RCC 7860 (cell line): ENCODE data around the gene NUP160.
A peak's percentile ranks its signal among the peaks of the same experiment; 100 is the strongest.
"Not testable (repeated sequence)": the region's sequence is repeated elsewhere in the genome, so short reads cannot be mapped to it uniquely, and the experiment has no call there.

Source experiments
- DNase-seq: peaks from one replicate; pipeline ENCODE4 v3.0.0-alpha.2; 2015; ENCODE audit warnings: low spot score
- FAIRE-seq: peaks from 2 replicates; lab custom pipeline; 2012; peaks lifted over from hg19 to GRCh38; lab: Jason Lieb, UNC

The NUP160 gene

GRCh38 chr11:47863189-47863897 lies 15.2 kb upstream of the NUP160 start:
- no peak for FAIRE-seq
- no peak for DNase-seq

GRCh38 chr11:47861728-47862127 lies 13.6 kb upstream of the NUP160 start:
- FAIRE-seq (peak; percentile 7), DNase-seq (peak; percentile 49)

- FAIRE-seq (no peak), DNase-seq (no peak)
Measured at GRCh38 chr11:47860536-47860935, 12.4 kb upstream of the NUP160 start.

- FAIRE-seq: no peak
- peak; percentile 5 for DNase-seq
Measured at GRCh38 chr11:47857892-47858543, 9.9 kb upstream of the NUP160 start.

- DNase-seq: no peak
- FAIRE-seq: no peak
Measured at GRCh38 chr11:47857485-47857884, 9.3 kb upstream of the NUP160 start.

- DNase-seq (no peak), FAIRE-seq (no peak)
Measured at GRCh38 chr11:47856186-47856585, 8.0 kb upstream of the NUP160 start.

- DNase-seq (no peak), FAIRE-seq (no peak)
Measured at GRCh38 chr11:47854667-47855066, 6.5 kb upstream of the NUP160 start.

GRCh38 chr11:47852053-47852452 lies 3.9 kb upstream of the NUP160 start:
- DNase-seq: no peak
- FAIRE-seq: no peak

GRCh38 chr11:47850337-47850736 lies 2.2 kb upstream of the NUP160 start:
- FAIRE-seq: no peak

GRCh38 chr11:47848700-47849155 lies 578 bp upstream of the NUP160 start:
- DNase-seq (no peak), FAIRE-seq (no peak)

More at GRCh38 chr11:47850337-47850736, 2.2 kb upstream of the NUP160 start:
- no peak for DNase-seq

- no peak for FAIRE-seq
- DNase-seq: no peak
Measured at GRCh38 chr11:47847537-47847891, 636 bp downstream of the NUP160 start.

GRCh38 chr11:47846998-47847397 lies 1.2 kb downstream of the NUP160 start:
- DNase-seq (no peak), FAIRE-seq (no peak)

GRCh38 chr11:47843361-47844055 lies 4.6 kb downstream of the NUP160 start:
- DNase-seq (no peak), FAIRE-seq (no peak)

GRCh38 chr11:47842749-47843148 lies 5.4 kb downstream of the NUP160 start:
- DNase-seq: no peak
- no peak for FAIRE-seq

GRCh38 chr11:47837929-47838328 lies 10.2 kb downstream of the NUP160 start:
- FAIRE-seq (no peak), DNase-seq (no peak)

GRCh38 chr11:47837292-47837691 lies 10.9 kb downstream of the NUP160 start:
- FAIRE-seq: no peak
- no peak for DNase-seq

GRCh38 chr11:47830013-47830412 lies 18.1 kb downstream of the NUP160 start:
- DNase-seq, FAIRE-seq: not testable (repeated sequence)

GRCh38 chr11:47828284-47828683 lies 19.9 kb downstream of the NUP160 start:
- no peak for FAIRE-seq
- no peak for DNase-seq

GRCh38 chr11:47822664-47823063 lies 25.5 kb downstream of the NUP160 start:
- not testable (repeated sequence) for DNase-seq, FAIRE-seq

GRCh38 chr11:47819743-47820142 lies 28.4 kb downstream of the NUP160 start:
- no peak for FAIRE-seq
- DNase-seq: no peak

GRCh38 chr11:47800759-47801158 lies 47.4 kb downstream of the NUP160 start:
- no peak for FAIRE-seq
- DNase-seq: no peak

- DNase-seq: peak; percentile 56
- peak; percentile 55 for FAIRE-seq
Measured at GRCh38 chr11:47797633-47798032, 50.5 kb downstream of the NUP160 start.
